Gastrocnemius medialis (tissue), 4 donors: Measurements from ENCODE around the gene TMEM54. TPM values are rescaled to one million over a fixed set of nuclear protein-coding genes. Genes with fewer than 3 reads are reported as not detected.

ENCODE experiments used
- ATAC-seq, 2 donors: fragments of 150-250 bp; one replicate each; pipeline ENCODE4 v1.9.1; 2016
- DNase-seq, 2 donors: peaks; one replicate each; pipeline ENCODE4 v3.0.0-alpha.2; 2019
- H3K27ac ChIP-seq, 4 donors: fragments of 200-600 bp; sonication (generic); 1 replicate in 1 of 4; 2 replicates in 3 of 4; pipeline ENCODE4 v1.5.1; 2016 to 2018; ENCODE audit warnings: mild to moderate bottlenecking in 2 of 4, moderate library complexity in 1 of 4
- H3K27me3 ChIP-seq, 3 donors: fragments of 200-600 bp; sonication (generic) in 2 of 3; 1 replicate in 1 of 3; 2 replicates in 2 of 3; pipeline versions ENCODE4 v1.5.1 to v1.6.0; 2016 to 2019; ENCODE audit warnings: mild to moderate bottlenecking in 1 of 3, moderate library complexity in 1 of 3
- H3K36me3 ChIP-seq, 2 donors: fragments of 200-600 bp; sonication (generic) in 1 of 2; one replicate each; pipeline ENCODE4 v1.5.1; 2017 to 2018
- H3K4me1 ChIP-seq, 2 donors: fragments of 200-600 bp; sonication (generic) in 1 of 2; one replicate each; pipeline ENCODE4 v1.5.1; 2016 to 2017; ENCODE audit warnings: mild to moderate bottlenecking in 2 of 2
- H3K4me3 ChIP-seq, 4 donors: fragments of 200-600 bp; sonication (generic) in 3 of 4; 1 replicate in 1 of 4; 2 replicates in 3 of 4; pipeline ENCODE4 v1.5.1; 2016 to 2019; ENCODE audit warnings: mild to moderate bottlenecking in 2 of 4
- H3K9me3 ChIP-seq, 3 donors: fragments of 200-600 bp; sonication (generic) in 2 of 3; 1 replicate in 1 of 3; 2 replicates in 2 of 3; pipeline ENCODE4 v1.5.1; 2016 to 2019
- POLR2A ChIP-seq, 2 donors: fragments of 450-650 bp; IDR thresholded peaks; one replicate each; pipeline ENCODE4 v1.6.1; 2017; ENCODE audit warnings: antibody characterized with exemption in 2 of 2, mild to moderate bottlenecking in 2 of 2, moderate library complexity in 2 of 2
- in situ Hi-C, 4 donors: fragments of 200-750 bp; cut with MboI; loops; one replicate each; pipeline versions ENCODE4 v1.15.0 to v1.8.0; 2017; ENCODE audit warnings: low sequenced_read_pairs in 4 of 4
- intact Hi-C: fragments of 100-400 bp; cut with DNase I; formaldehyde crosslinking; loops from one replicate; pipeline ENCODE4 v1.15.1; 2023; ENCODE audit warnings: low total_unique reads
- total RNA-seq, 4 donors: library from RNA; depleted of rRNA; stranded (reverse); fragments of >200 nt; gene quantifications; one replicate each; pipeline versions ENCODE4 v1.1.0 to v1.2.3, GENCODE V29; 2016
- TF ChIP-seq, protein P1 (sequence below), 5 experiments: fragments of 450-650 bp in 3 of 5; fragments of 200-600 bp in 2 of 5; sonication (generic) in 2 of 5; IDR thresholded peaks in 4 of 5; conservative IDR thresholded peaks in 1 of 5; 1 replicate in 4 of 5; 2 replicates in 1 of 5; pipeline ENCODE4 v1.5.1; 2016 to 2019; ENCODE audit warnings: antibody characterized with exemption in 5 of 5, mild to moderate bottlenecking in 3 of 5, moderate library complexity in 3 of 5

TMEM54 gene
- total RNA-seq, 4 donors from 2014 or later: 4.0 to 7.0 (median 4.8) TPM

DNA sequence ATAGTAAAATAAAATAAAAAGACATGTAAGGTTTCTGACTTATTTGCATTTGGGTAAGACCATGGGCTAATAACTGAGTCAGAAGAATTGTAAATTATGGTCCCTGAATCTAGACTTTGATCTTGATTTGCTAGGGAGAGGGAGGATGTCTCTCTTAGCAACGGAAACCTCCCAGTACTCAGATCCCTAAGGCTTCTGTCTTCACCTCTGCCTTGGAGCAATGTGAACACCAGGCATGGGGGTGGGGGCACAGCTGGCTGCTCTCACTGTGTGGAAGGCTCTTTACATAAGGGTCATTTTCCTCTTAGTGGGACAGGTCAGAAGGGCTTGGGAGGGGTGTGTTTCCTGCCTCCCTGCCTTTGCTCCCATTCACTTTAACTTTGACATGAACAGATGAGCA is 17.0 kb upstream of the TMEM54 start:
- no peak for ATAC-seq
- in situ Hi-C loops (no loop called here), intact Hi-C loops (no loop called here)
- TF ChIP-seq, protein P1, sequence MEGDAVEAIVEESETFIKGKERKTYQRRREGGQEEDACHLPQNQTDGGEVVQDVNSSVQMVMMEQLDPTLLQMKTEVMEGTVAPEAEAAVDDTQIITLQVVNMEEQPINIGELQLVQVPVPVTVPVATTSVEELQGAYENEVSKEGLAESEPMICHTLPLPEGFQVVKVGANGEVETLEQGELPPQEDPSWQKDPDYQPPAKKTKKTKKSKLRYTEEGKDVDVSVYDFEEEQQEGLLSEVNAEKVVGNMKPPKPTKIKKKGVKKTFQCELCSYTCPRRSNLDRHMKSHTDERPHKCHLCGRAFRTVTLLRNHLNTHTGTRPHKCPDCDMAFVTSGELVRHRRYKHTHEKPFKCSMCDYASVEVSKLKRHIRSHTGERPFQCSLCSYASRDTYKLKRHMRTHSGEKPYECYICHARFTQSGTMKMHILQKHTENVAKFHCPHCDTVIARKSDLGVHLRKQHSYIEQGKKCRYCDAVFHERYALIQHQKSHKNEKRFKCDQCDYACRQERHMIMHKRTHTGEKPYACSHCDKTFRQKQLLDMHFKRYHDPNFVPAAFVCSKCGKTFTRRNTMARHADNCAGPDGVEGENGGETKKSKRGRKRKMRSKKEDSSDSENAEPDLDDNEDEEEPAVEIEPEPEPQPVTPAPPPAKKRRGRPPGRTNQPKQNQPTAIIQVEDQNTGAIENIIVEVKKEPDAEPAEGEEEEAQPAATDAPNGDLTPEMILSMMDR (IDR thresholded peaks at IDR 0.05 in 4 of 5, conservative IDR thresholded peaks at IDR 0.05 in 1 of 5): no peak
- TF ChIP-seq POLR2A (IDR thresholded peaks at IDR 0.05): no peak
- Histone ChIP-seq H3K9me3 (no peaks in the 10 kb centered on the region), H3K4me3 (no peak overlapping the region), H3K27ac (no peak overlapping the region), H3K4me1 (peaks cover 0 to 4% of the 10 kb centered on the region in 2 donors), H3K27me3 (no peaks in the 10 kb centered on the region), H3K36me3 (no peaks in the 10 kb centered on the region)
- no peak for DNase-seq

DNA sequence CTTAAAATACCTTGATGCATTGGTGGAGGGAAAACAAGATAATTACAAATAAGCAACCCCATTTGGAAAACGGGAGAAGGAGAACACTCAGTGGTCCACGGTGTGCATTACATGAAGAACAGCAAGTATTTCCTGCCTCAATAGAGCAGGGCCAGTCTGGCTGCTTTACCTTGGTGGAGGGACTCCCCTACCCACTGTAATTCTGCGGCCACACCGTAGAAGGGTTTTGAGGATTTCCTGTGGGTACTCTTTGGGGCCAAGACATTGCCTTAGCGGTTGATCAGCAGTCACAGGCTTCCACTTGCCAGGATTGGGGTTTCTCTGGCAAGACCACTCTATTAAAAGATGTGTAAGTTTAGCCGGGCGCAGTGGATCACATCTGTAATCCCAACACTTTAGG is 16.3 kb upstream of the TMEM54 start:
- TF ChIP-seq POLR2A (IDR thresholded peaks at IDR 0.05): no peak
- TF ChIP-seq, protein P1 (IDR thresholded peaks at IDR 0.05 in 4 of 5, conservative IDR thresholded peaks at IDR 0.05 in 1 of 5): no peak
- no peak for ATAC-seq
- intact Hi-C loops: no loop called here
- in situ Hi-C loops: no loop called here
- H3K27me3 ChIP-seq: no peaks in the 10 kb centered on the region
- no peaks in the 10 kb centered on the region for H3K9me3 ChIP-seq
- DNase-seq: no peak
- H3K4me3 ChIP-seq: no peak overlapping the region
- H3K36me3 ChIP-seq: no peaks in the 10 kb centered on the region
- peaks cover 0 to 4% of the 10 kb centered on the region in 2 donors for H3K4me1 ChIP-seq
- no peak overlapping the region for H3K27ac ChIP-seq

DNA sequence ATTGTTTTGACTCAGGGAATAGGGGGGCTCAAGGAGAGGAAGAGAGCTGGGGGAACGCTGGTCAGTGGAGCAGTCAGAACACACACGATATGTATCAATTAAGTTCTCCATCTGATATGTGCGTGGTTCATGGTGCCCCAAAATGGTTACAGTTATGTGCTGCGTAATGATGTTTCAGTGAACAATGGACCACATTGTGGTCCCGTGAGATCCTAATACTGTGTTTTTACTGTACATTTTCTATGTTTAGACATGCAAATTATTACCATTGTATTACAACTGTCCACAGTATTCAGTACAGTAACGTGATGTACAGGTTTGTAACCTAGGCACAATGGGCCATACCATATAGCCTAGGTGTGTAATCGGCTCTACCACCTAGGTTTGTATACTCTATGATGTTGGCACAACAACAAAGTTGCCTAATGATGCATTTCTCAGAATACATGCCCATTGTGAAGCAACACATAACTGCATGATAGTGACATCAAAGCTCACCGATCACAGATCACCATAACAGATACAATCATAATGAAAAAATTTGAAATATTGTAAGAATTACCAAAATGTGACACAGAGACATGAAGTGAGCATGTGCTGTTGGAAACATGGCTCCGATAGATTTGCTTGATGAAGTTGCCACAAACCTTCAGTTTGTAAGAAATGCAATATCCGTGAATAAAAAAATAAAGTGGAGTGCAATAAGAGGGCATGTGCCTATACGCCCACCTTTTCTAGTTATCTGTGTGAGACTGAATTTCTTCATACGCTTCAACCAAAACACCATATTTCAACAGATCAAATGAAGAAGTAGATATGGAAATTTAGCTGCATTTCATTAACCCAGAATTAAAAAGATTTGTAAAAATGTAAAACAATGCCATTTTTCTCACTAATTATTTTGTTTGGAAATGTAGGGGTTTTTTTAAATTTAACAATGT is 14.8 kb upstream of the TMEM54 start:
- in situ Hi-C loops: no loop called here
- no peaks in the 10 kb centered on the region for H3K36me3 ChIP-seq
- H3K4me3 ChIP-seq: no peak overlapping the region
- H3K27ac ChIP-seq: no peak overlapping the region
- intact Hi-C loops: no loop called here
- no peak for ATAC-seq
- TF ChIP-seq, protein P1 (IDR thresholded peaks at IDR 0.05 in 4 of 5, conservative IDR thresholded peaks at IDR 0.05 in 1 of 5): no peak
- no peak for TF ChIP-seq POLR2A (IDR thresholded peaks at IDR 0.05)
- H3K27me3 ChIP-seq: no peaks in the 10 kb centered on the region
- DNase-seq: no peak
- peaks cover 0 to under 1% of the 10 kb centered on the region in 2 donors for H3K4me1 ChIP-seq
- no peaks in the 10 kb centered on the region for H3K9me3 ChIP-seq

DNA sequence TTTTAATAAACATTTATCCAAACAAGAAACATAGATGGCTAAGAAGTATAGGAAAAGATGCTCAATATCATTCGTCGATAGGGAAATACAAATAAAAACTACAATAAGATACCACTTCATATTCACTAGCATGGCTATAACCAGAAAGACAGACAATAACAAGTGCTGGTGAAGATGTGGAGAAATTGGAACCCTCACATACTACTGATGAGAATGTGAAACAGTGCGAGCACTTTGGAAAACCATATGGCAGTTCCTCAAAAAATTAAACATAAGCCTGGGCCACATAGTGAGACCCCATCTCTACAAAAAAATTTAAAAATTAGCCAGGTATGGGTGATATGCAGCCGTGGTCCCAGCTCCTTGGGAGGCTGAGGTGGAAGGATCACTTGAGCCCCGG is 9.1 kb upstream of the TMEM54 start:
- intact Hi-C loops (no loop called here), in situ Hi-C loops (no loop called here)
- H3K9me3 ChIP-seq: no peaks in the 10 kb centered on the region
- ATAC-seq (no peak), DNase-seq (no peak)
- H3K4me1 ChIP-seq: no peaks in the 10 kb centered on the region
- TF ChIP-seq, protein P1 (IDR thresholded peaks at IDR 0.05 in 4 of 5, conservative IDR thresholded peaks at IDR 0.05 in 1 of 5): no peak
- TF ChIP-seq POLR2A (IDR thresholded peaks at IDR 0.05): no peak
- no peaks in the 10 kb centered on the region for H3K27me3 ChIP-seq
- H3K4me3 ChIP-seq: no peak overlapping the region
- H3K36me3 ChIP-seq: no peaks in the 10 kb centered on the region
- no peak overlapping the region for H3K27ac ChIP-seq
